ENCODE measurements around the gene MOGAT3. TPM values are rescaled to one million over a fixed set of nuclear protein-coding genes. Genes with fewer than 3 reads are reported as not detected.

The MOGAT3 gene
- total RNA-seq, result 12.0 TPM

- peak; percentile 78 for DNase-seq (ENCODE audit: low spot score)
- peak; percentile 78 for ATAC-seq
Observed at GRCh38 chr7:101200862-101201599, at the start of gene MOGAT3. MOGAT3 (minus strand) TSS chr7:101201036; CDS start chr7:101200854, 182 bp downstream.

GRCh38 chr7:101250324-101250723 is 49.5 kb upstream of the MOGAT3 start:
- ATAC-seq, result no peak

GRCh38 chr7:101248276-101248675 is 47.4 kb upstream of the MOGAT3 start:
- no peak for ATAC-seq
- no peak for DNase-seq (ENCODE audit: low spot score)

More at GRCh38 chr7:101250324-101250723, 49.5 kb upstream of the MOGAT3 start:
- no peak for DNase-seq (ENCODE audit: low spot score)

- ATAC-seq (no peak), DNase-seq (ENCODE audit: low spot score) (no peak)
Observed at GRCh38 chr7:101245147-101245668, 44.4 kb upstream of the MOGAT3 start.

GRCh38 chr7:101244375-101245146 is 43.7 kb upstream of the MOGAT3 start, which contains the start of gene FIS1:
FIS1 (minus strand) TSS chr7:101245081; CDS start chr7:101245004, 77 bp downstream.
- DNase-seq (ENCODE audit: low spot score), result peak; percentile 94
- peak; percentile 94 for ATAC-seq

- DNase-seq (ENCODE audit: low spot score) (no peak), ATAC-seq (peak; percentile 6)
Observed at GRCh38 chr7:101243646-101244374, 43.0 kb upstream of the MOGAT3 start.

GRCh38 chr7:101241443-101242349 is 40.9 kb upstream of the MOGAT3 start:
- no peak for DNase-seq (ENCODE audit: low spot score)
- ATAC-seq, result no peak

- ATAC-seq (no peak), DNase-seq (ENCODE audit: low spot score) (no peak)
Observed at GRCh38 chr7:101241015-101241363, 40.2 kb upstream of the MOGAT3 start.

- ATAC-seq, result no peak
- DNase-seq (ENCODE audit: low spot score), result no peak
Observed at GRCh38 chr7:101240226-101241014, 39.6 kb upstream of the MOGAT3 start.

GRCh38 chr7:101239951-101240220 is 39.0 kb upstream of the MOGAT3 start:
- no peak for DNase-seq (ENCODE audit: low spot score)
- no peak for ATAC-seq

GRCh38 chr7:101239191-101239950 is 38.5 kb upstream of the MOGAT3 start:
- no peak for ATAC-seq
- no peak for DNase-seq (ENCODE audit: low spot score)

GRCh38 chr7:101238226-101239182 is 37.7 kb upstream of the MOGAT3 start:
- DNase-seq (ENCODE audit: low spot score) (no peak), ATAC-seq (peak; percentile 68)

GRCh38 chr7:101237206-101238067 is 36.6 kb upstream of the MOGAT3 start, which contains the start of gene CLDN15:
CLDN15 (minus strand) TSS chr7:101237802; CDS start chr7:101237581, 221 bp downstream.
- DNase-seq (ENCODE audit: low spot score) (peak; percentile 83), ATAC-seq (peak; percentile 82)

- no peak for ATAC-seq
- no peak for DNase-seq (ENCODE audit: low spot score)
Observed at GRCh38 chr7:101236292-101236835, 35.5 kb upstream of the MOGAT3 start.

GRCh38 chr7:101235522-101235921 is 34.7 kb upstream of the MOGAT3 start:
- DNase-seq (ENCODE audit: low spot score) (no peak), ATAC-seq (no peak)

GRCh38 chr7:101235050-101235449 is 34.2 kb upstream of the MOGAT3 start:
- no peak for DNase-seq (ENCODE audit: low spot score)

More at GRCh38 chr7:101235050-101235449, 34.2 kb upstream of the MOGAT3 start:
- ATAC-seq, result no peak
